GM21717 (cell line): ENCODE results near the gene ZSWIM8.
A peak's percentile ranks its signal among the peaks of the same experiment; 100 is the strongest.
"Not testable (repeated sequence)": the region's sequence is repeated elsewhere in the genome, so short reads cannot be mapped to it uniquely, and the experiment has no call there.

Source experiments
- ATAC-seq: cut with Tn5 transposase; IDR thresholded peaks from one replicate; pipeline ENCODE4 v1.9.1; 2021; ENCODE audit warnings: mild to moderate bottlenecking, moderate library complexity; ENCODE audit not compliant: unreplicated experiment

ZSWIM8 gene

DNA sequence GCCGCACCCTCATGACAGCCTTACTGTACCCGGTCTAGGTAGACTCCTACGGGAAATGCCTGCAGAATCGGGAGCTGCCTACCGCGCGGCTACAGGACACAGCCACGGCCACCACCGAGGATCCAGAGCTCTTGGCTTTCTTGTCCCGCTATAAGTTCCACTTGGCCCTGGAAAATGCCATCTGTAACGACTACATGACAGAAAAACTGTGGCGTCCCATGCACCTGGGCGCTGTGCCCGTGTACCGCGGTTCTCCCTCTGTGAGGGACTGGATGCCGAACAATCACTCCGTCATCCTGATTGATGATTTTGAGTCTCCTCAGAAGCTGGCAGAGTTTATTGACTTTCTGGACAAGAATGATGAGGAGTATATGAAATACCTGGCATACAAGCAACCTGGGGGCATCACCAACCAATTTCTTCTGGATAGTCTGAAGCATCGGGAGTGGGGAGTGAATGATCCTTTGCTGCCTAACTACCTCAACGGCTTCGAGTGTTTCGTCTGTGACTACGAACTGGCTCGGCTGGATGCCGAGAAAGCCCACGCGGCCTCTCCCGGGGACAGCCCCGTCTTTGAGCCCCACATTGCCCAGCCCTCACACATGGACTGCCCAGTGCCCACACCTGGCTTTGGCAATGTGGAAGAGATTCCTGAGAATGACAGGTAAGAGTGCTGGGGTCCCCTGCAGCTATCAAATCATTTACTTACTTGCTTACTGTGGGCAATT is 12.1 kb upstream of the ZSWIM8 start:
- ATAC-seq, result peak; percentile 8

DNA sequence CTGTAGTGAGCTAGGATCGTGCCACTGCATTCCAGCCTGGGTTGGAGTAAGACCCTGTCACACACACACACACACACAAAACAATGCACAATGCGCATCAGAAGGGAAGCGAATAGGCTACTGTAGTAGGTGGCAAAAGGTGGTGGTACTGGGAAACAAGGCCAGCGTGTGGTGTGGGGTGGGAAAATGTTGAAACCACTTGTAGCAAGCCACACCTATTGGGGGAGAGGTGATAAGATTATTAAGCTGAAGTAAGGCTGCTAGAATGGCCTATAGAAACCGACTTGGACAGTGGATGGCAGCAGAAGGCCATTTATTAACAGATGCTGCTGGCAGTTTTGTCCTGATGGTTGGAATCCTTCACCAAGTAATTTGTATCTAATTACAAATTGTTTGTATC is 10.8 kb upstream of the ZSWIM8 start:
- no peak for ATAC-seq

- no peak for ATAC-seq
Observed at GRCh38 chr10:73779018-73779417, 6.4 kb upstream of the ZSWIM8 start.

- no peak for ATAC-seq
Observed at GRCh38 chr10:73779539-73780197, 5.7 kb upstream of the ZSWIM8 start.

DNA sequence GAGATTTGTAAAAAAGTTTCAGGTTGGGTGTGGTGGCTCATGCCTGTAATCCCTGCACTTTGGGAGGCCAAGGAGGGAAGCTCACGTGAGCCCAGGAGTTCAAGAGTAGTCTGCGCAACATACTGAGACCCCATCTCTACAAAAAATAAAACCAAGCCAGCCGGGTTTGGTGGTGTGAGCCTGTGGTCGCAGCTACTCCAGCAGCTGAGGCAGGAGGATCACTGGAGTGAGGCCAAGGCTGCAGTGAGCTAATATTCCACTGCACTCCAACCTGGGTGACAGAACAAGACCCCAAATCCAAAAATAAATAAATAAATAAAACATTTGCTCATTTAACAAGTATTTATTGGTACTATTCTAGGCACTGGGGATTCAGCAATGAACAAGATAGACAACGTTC is 5.1 kb upstream of the ZSWIM8 start:
- ATAC-seq, result no peak

DNA sequence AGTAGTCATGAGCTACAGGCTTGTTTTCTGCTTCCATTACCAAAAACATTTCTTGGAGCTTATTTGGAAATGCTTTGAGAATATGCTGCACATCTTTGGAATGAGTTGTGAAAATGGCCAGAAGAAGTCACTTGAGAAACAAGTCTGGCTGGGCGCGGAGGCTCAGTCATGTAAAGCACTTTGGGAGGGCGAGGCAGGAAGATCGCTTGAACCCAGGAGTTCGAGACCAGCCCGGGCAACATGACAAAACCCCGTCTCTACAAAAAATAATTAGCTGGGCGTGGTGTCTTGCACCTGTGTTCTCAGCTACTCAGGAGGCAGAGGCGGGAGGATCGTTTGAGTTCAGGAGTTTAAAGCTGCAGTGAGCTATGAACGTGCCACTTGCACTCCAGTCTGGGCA is 4.4 kb upstream of the ZSWIM8 start:
- ATAC-seq, result no peak

DNA sequence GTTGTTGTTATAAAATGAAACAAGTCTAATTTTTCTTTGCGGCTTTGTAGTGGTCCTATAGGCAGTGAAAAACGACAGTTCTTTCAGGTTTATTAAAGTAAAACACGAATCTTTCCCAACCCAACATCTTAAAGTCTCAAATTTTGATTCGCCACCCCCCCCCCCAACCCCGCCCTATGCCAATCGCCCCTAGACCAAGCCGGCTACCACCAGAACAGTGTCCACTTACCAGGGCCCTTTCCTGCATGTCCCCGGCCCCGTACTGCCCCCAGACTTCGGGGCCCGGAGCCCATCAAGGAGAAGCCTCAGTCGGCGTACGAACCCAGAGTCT is 3.9 kb upstream of the ZSWIM8 start:
- no peak for ATAC-seq

DNA sequence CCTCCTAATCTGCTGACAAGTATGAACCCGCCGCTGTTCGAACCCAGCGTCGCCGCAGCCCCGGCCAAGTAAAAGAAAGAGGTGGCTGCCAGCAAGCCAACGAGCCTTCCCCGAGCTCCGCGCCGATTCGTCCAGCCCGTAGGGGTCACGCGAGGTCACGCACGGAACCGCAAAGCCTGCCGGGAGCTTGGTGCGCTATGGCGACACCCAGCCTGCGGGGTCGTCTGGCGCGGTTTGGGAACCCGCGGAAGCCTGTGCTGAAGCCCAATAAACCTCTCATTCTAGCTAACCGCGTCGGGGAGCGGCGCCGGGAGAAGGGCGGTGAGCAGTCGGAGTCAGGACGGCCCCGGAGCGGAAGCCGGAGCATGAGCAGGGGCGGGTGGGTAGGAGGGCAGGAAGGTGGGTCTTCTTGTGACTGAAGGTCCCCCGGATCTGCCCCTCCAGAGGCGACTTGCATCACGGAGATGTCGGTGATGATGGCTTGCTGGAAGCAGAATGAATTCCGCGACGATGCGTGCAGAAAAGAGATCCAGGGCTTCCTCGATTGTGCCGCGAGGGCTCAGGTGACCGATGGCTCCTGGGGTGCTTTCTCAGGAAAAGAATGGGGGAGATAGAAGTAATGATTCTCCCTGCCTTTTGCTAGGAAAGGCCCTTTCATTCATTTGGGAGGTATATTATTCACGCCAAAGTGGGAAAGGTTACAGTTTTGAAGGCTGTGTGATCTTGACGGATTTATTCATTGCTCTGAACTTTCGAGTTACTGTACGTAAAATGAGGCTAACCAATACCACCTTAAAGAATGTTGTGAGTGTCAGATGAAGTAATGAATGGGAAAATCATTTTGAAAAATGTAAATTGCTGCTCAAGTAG is 3.3 kb upstream of the ZSWIM8 start, which contains the start of gene CHCHD1:
CHCHD1 (plus strand) TSS at position 170 of the 870 bp plus-strand sequence; CDS start at position 198, 28 bp downstream.
- peak; percentile 39 for ATAC-seq

GRCh38 chr10:73782749-73783085 is 2.7 kb upstream of the ZSWIM8 start:
- no peak for ATAC-seq

- ATAC-seq, result peak; percentile 14
Observed at GRCh38 chr10:73785721-73786511, 510 bp downstream of the ZSWIM8 start.

DNA sequence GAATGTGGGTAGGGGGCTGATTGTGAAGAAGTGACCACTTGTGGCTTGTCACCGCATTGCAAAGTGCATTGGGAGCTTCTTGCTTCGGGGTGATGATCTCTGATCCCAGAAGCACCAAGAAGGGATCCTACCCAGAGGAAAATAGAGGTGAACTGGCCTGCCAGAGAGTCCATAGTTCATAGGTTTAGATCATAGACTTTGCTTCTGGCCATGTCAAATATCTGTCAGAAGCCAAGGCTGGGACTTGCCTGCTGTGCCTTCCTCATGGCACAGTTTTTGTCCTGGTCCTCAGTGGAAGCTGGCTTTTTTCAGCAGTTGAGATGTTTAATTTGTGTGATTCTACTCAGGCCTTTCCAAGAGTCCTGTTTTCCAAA is 1.1 kb downstream of the ZSWIM8 start:
- ATAC-seq, result no peak

DNA sequence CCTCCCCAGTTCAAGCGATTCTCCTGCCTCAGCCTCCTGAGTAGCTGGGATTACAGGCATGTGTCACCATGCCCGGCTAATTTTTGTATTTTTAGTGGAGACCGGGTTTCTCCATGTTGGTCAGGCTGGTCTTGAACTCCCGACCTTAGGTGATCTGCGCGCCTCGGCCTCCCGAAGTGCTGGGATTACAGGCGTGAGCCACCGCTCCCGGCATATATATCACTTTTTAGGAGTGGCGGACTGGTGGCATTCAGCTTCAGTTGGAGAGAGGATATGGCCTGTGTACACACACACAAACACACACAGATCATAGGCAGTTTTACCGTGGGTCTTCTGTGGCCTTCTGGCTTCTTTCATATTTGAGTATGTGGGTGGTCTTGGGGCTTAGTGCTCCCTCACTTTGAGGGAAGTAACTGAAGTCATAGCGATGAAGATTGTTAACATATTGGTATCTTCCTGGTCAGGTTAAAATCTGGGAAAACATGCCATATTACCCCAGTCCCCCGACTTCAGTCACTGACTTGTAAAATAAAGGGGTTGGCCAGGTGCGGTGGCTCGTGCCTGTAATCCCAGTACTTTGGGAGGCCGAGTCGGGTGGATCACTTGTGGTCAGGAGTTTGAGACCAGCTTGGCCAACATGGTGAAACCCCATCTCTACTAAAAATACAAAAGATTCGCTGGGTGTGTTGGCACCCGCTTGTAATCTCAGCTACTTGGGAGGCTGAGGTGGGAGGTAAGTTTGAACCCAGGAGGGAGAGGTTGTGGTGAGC is 1.8 kb downstream of the ZSWIM8 start:
- ATAC-seq, result not testable (repeated sequence)

GRCh38 chr10:73788864-73789658 is 3.7 kb downstream of the ZSWIM8 start:
- ATAC-seq, result no peak

DNA sequence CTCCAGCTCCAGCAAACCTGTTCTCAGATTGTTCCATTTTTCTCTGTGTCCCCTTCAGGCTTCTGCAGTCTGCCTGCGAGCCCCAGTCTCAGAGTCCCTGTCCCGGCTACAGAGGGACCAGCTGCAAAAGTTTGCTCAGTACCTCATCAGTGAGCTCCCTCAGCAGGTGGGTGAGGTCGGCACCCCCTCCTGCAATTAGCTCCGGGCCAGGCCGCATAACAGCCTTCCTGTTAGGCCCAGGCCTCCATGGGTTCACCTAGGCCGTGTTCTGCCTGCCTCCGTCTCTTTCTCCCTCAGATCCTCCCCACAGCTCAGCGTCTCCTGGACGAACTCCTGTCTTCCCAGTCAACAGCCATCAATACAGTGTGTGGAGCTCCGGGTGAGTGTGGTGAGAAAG is 4.3 kb downstream of the ZSWIM8 start:
- ATAC-seq, result no peak

DNA sequence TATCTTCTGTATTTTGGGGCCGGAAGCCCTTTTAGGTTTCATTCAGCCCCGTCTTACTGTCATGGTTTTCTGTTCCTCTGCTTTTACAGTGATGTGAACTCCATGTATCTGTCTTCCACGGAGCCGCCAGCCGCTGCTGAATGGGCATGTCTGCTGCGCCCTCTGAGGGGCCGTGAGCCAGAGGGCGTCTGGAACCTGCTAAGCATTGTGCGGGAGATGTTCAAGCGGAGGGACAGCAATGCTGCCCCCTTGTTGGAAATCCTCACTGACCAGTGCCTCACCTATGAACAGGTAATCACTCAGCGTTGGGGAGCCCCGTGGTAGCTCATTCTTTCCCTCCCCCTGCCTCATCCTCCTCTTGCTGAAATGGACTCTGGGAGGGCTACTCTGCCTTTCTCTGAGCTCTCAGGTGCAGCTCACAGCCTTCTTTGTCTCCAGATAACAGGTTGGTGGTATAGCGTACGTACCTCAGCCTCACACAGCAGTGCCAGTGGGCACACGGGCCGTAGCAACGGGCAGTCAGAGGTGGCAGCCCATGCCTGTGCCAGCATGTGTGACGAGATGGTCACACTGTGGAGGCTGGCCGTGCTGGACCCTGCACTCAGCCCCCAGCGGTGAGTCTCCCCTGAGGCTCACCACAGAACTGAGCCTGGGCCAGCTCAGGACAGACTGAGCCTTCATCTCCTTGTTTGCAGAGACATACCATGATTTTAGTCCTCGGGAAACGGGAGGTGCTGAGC is 5.7 kb downstream of the ZSWIM8 start:
- no peak for ATAC-seq

GRCh38 chr10:73791871-73792400 is 6.5 kb downstream of the ZSWIM8 start:
- no peak for ATAC-seq

DNA sequence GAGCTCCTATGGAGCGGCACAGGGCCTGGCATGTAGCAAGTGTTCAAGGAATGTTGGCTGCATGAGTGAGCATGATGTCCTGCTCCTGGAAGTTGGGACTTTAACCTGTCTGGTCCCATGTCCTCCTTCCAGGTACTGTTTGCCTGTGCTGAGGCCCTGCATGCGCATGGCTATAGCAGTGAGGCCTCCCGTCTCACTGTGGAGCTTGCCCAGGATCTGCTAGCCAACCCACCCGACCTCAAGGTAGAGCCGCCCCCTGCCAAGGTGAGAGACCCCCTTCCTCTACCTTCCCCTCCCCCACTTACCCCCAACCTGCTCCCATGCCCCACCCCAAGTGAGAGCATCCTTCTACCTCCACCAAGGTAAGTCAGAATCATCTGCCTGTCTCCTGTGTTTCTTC is 8.1 kb downstream of the ZSWIM8 start:
- no peak for ATAC-seq

- ATAC-seq, result not testable (repeated sequence)
Observed at GRCh38 chr10:73795491-73795890, 10.1 kb downstream of the ZSWIM8 start.

GRCh38 chr10:73796035-73796434 is 10.6 kb downstream of the ZSWIM8 start:
- ATAC-seq, result not testable (repeated sequence)
